MCF 10A (cell line): Measurements from ENCODE around the gene FAM24B. TPM values are rescaled to one million over a fixed set of nuclear protein-coding genes. Genes with fewer than 3 reads are reported as not detected.
A peak's percentile ranks its signal among the peaks of the same experiment; 100 is the strongest.
"Not testable (repeated sequence)": the region's sequence is repeated elsewhere in the genome, so short reads cannot be mapped to it uniquely, and the experiment has no call there.

Experiments used
- BruUV-seq: library from RNA; stranded (reverse); fragments of 400-500 nt; replicated peaks from 2 replicates; lab custom pipeline; 2021; lab: Mats Ljungman, UMichigan
- CTCF ChIA-PET: fragments of 300-600 bp; sonication (Branson Sonifier 250); formaldehyde crosslinking; extraction: SDS; loops from one replicate; lab custom pipeline; 2021; ENCODE audit warnings: antibody characterized with exemption, inconsistent platforms; lab: Yijun Ruan, JAX
- POLR2A ChIA-PET: fragments of 300-600, 350-650 bp; sonication (Branson Sonifier 250); formaldehyde crosslinking; extraction: SDS; loops from one replicate; lab custom pipeline; 2020; ENCODE audit warnings: antibody characterized with exemption, inconsistent platforms; lab: Yijun Ruan, JAX
- DNase-seq: peaks from one replicate; pipeline ENCODE4 v3.0.0-alpha.2; 2018; ENCODE audit not compliant: unreplicated experiment
- H3K27ac Mint-ChIP-seq: one replicate; pipeline ENCODE4 v1.8.0; 2022; ENCODE audit warnings: mild to moderate bottlenecking, low read depth, mixed read lengths; ENCODE audit not compliant: unreplicated experiment
- H3K27me3 Mint-ChIP-seq: one replicate; pipeline ENCODE4 v1.8.0; 2022; ENCODE audit warnings: mixed read lengths; ENCODE audit not compliant: insufficient read depth, unreplicated experiment
- H3K36me3 Mint-ChIP-seq: one replicate; pipeline ENCODE4 v1.8.0; 2022; ENCODE audit warnings: mild to moderate bottlenecking, moderate library complexity, mixed read lengths; ENCODE audit not compliant: insufficient read depth, unreplicated experiment
- H3K4me1 Mint-ChIP-seq: one replicate; pipeline ENCODE4 v1.8.0; 2022; ENCODE audit warnings: mixed read lengths; ENCODE audit not compliant: insufficient read depth, unreplicated experiment
- H3K4me3 Mint-ChIP-seq: one replicate; pipeline ENCODE4 v1.8.0; 2022; ENCODE audit warnings: mild to moderate bottlenecking, moderate library complexity, mixed read lengths; ENCODE audit not compliant: unreplicated experiment
- H3K9me3 Mint-ChIP-seq: one replicate; pipeline ENCODE4 v1.8.0; 2022; ENCODE audit warnings: mixed read lengths; ENCODE audit not compliant: unreplicated experiment
- CTCF ChIP-seq: fragments of 200-600 bp; IDR thresholded peaks from one replicate; pipeline ENCODE4 v1.8.0; 2022; ENCODE audit warnings: antibody characterized with exemption, mild to moderate bottlenecking; ENCODE audit not compliant: unreplicated experiment
- intact Hi-C: fragments of 100-400 bp; cut with micrococcal nuclease; formaldehyde crosslinking; loops from 2 replicates; pipeline ENCODE4 v1.14.1; 2022
- total RNA-seq: library from RNA; stranded (reverse); gene quantifications from 2 replicates; pipeline ENCODE4 v1.2.3, GENCODE V29; 2022

Gene FAM24B
- total RNA-seq, 1 experiment from 2014 or later: 23.7 TPM

GRCh38 chr10:122910310-122910709 lies 30.9 kb upstream of the FAM24B start, which contains the start of gene FAM24A:
Gene FAM24A, plus strand, starts transcription at chr10:122910610. Its CDS starts 1,025 bp downstream, at chr10:122911635.
- H3K4me3 Mint-ChIP-seq: no peak within 1 kb of the TSS
- H3K4me1 Mint-ChIP-seq: no peaks in the 10 kb centered on the region
- ChIA-PET POLR2A (no interaction called here), CTCF (no interaction called here)
- no peaks in the 10 kb centered on the region for H3K9me3 Mint-ChIP-seq
- intact Hi-C loops: no loop called here
- H3K27ac Mint-ChIP-seq: no peak within 1 kb of the TSS
- DNase-seq: no peak
- no TSS peak for BruUV-seq
- peaks cover 40% of the 10 kb centered on the region for H3K27me3 Mint-ChIP-seq
- no peaks in the 10 kb centered on the region for H3K36me3 Mint-ChIP-seq
- TF ChIP-seq CTCF: no peak

GRCh38 chr10:122903861-122904260 lies 24.5 kb upstream of the FAM24B start:
- H3K4me3 Mint-ChIP-seq, intact Hi-C loops, DNase-seq, H3K4me1 Mint-ChIP-seq, BruUV-seq, CTCF ChIA-PET, H3K27ac Mint-ChIP-seq, H3K9me3 Mint-ChIP-seq, H3K36me3 Mint-ChIP-seq: not testable (repeated sequence)
- peaks cover 82% of the 10 kb centered on the region for H3K27me3 Mint-ChIP-seq
- POLR2A ChIA-PET: interaction anchor here (0.6 kb wide), 1 partner anchor 10 kb away, joined by 3 read pairs; no protein-coding TSS in a partner anchor

GRCh38 chr10:122894261-122894944 lies 15.0 kb upstream of the FAM24B start:
- CTCF ChIA-PET: interaction anchor here (0.6 kb wide), 1 partner anchor 199 kb away, joined by 4 read pairs; no protein-coding TSS in a partner anchor
- TF ChIP-seq CTCF: no peak
- Mint-ChIP-seq H3K4me3 (no peak overlapping the region), H3K9me3 (no peaks in the 10 kb centered on the region), H3K27me3 (no peaks in the 10 kb centered on the region), H3K36me3 (no peaks in the 10 kb centered on the region), H3K27ac (no peak overlapping the region), H3K4me1 (no peaks in the 10 kb centered on the region)
- POLR2A ChIA-PET: no interaction called here
- intact Hi-C loops: no loop called here
- BruUV-seq: no TSS peak
- DNase-seq: no peak

GRCh38 chr10:122884166-122884565 lies 4.8 kb upstream of the FAM24B start:
- no peak for TF ChIP-seq CTCF
- intact Hi-C loops: no loop called here
- no peak for DNase-seq
- peak overlapping the region; percentile 6 for H3K27ac Mint-ChIP-seq
- no peak overlapping the region for H3K4me3 Mint-ChIP-seq
- no peaks in the 10 kb centered on the region for H3K9me3 Mint-ChIP-seq
- BruUV-seq: no TSS peak
- POLR2A ChIA-PET: no interaction called here
- H3K36me3 Mint-ChIP-seq: peaks cover 7% of the 10 kb centered on the region
- H3K27me3 Mint-ChIP-seq: no peaks in the 10 kb centered on the region
- CTCF ChIA-PET: no interaction called here
- H3K4me1 Mint-ChIP-seq: peaks cover 8% of the 10 kb centered on the region
